Measurements from ENCODE around the gene ITGB2.
"Not testable (repeated sequence)": the region's sequence is repeated elsewhere in the genome, so short reads cannot be mapped to it uniquely, and the experiment has no call there.

Gene ITGB2

GRCh38 chr21:44926331-44927101 lies 5.8 kb upstream of the ITGB2 start:
- DNase-seq (ENCODE audit: low spot score) = peak; percentile 70

DNA sequence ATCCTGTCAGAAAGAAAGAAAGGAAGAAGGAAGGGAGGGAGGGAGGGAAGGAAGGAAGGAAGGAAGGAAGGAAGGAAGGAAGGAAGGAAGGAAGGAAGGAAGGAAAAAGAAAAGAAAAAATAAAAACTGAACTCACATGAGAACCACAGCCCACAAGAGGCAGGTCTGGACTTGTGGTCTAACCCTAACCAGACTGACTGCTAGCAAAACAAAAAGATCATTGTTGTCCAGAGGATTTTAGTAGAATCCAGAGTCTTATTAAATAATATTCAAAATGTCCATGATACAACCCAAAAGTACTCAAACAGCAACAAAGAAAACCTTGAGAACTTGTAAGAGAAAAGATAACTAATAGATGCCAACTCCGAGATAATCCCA lies 4.7 kb upstream of the ITGB2 start:
- no peak for DNase-seq (ENCODE audit: low spot score)

GRCh38 chr21:44924606-44925377 lies 4.1 kb upstream of the ITGB2 start:
- no peak for DNase-seq (ENCODE audit: low spot score)

GRCh38 chr21:44923480-44924084 lies 2.9 kb upstream of the ITGB2 start:
- DNase-seq (ENCODE audit: low spot score) = no peak

GRCh38 chr21:44921928-44922327 lies 1.2 kb upstream of the ITGB2 start:
- DNase-seq (ENCODE audit: low spot score) = no peak

GRCh38 chr21:44919913-44920693 lies 596 bp downstream of the ITGB2 start:
- no peak for DNase-seq (ENCODE audit: low spot score)

DNA sequence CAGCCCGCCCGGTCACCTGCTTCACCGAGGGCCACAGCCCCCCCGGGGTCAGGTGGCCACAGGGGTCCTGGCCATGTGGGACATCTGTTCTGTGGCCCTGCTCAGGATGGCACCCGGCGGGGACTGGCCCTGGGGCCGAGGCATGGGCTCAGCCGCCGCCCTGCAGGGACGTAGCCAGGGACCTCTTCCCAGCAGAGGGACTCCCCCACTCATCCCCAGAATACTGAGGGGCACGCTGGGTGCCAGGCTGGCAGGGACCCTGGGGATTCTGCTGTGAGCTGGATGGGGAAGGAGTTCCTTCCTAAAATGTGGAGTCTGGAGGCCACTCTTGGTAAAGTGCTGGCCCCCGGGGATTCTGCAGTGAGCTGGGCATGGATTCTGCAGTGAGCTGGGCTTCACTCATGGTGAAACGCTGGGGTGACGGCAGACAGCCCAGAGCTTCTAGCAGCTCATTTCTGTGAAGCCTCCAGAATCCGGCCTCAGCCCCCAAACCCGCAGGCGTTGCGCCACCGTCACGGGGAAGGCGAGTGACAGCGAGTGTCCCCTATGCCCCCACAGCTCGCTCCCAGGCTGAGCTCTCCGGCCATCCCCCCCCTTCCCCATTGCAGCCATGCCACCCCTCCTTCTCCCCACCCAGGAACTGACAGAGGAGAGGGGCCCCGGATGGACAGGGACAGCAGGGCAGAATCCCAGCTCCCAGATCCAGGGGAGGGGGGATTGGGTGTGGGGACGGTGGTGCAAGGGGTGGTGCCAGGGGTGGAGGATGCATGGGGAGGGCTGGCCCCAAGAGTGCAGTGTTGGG lies 1.4 kb downstream of the ITGB2 start:
- no peak for DNase-seq (ENCODE audit: low spot score)

DNA sequence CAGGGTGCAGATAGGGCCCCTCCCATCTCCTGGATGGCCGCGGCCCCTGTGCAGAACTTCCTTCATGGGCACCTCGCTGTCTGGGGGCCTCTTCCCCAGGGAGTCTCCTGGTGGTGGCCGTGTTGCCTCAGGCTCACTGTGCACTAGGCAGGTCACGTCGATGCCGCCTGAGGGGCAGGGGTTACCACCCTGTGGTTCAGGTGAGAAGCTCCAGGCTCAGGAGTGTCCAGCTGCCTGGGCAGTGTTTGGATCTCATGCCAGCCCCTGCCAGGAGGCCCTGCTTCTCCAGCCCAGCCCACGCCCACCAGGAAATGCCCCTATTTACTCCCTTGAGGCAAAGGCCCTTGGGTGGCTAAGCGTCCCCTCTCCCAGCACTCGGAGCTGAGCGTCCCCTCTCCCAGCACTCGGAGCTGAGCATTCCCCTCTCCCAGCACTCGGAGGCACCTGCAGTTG lies 2.1 kb downstream of the ITGB2 start:
- no peak for DNase-seq (ENCODE audit: low spot score)

DNA sequence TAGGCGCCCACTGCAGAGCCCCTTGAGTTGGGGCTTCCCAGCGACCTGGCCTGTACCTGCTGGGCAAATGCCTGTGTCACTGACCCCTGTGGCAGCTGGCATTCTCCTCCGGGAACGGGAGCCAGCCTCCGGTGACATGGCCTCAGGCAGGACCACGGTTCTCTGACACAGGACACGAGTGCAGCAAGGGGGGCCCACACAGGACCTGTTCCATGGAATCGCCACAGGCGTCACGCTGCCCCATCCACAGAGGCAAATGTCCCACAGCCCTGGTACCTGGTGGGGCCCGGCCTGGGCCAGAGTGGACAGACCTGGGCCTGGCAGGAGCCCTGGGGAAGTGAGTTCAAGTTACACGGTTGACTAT lies 2.6 kb downstream of the ITGB2 start:
- DNase-seq (ENCODE audit: low spot score) = no peak

- DNase-seq (ENCODE audit: low spot score) = no peak
Observed at GRCh38 chr21:44917446-44918106, 3.1 kb downstream of the ITGB2 start.

DNA sequence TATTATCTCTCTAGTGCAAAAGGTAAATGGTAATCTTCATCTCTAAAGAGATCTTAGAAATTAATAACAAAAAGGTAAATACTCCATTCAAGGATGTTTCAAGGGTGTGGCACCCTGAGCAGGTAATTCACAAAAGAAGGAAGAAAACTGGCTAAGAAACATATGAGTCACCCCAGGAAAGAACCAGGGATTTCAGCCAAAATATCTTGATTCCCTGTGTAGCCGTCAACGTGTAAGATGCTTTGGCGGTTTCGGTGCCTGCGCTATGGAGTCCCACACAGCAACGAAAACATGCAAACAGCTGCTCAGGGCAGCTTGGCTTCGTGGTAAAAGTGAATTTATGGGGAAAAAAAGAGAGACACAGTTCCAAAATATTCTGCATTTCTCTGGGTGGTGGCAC lies 3.7 kb downstream of the ITGB2 start:
- no peak for DNase-seq (ENCODE audit: low spot score)

DNA sequence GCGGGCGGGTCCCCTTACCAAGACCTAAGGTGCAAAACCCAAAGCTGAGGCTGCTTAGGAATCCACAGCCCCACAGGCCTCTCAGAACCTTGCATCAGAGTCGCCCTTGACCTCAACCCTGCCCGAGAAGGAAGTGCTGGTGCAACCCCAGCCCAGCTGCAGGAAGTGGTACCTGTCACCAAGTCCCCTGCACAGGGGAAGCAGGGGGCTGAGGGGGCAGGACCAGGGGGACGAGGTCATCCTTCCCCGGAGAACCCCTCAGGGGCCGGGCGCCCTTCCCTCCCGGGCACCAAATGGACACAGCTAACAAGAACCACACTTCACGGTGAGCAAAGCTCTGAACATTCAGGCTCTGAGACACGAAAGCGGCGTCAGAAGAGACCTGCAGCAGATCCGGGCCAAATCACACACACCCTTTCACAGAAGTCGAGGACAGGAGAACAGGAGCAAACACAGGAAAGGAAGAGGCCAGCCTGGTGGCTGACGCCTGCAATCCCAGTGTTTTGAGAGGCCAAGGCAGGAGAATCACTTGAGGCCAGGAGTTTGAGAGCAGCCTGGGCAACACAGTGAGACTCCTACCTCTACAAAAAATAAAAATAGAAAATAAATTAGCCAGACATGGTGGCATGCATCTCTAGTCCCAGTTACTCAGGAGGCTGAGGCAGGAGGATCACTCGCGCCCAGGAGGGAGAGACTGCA lies 6.4 kb downstream of the ITGB2 start:
- peak; percentile 71 for DNase-seq (ENCODE audit: low spot score)

GRCh38 chr21:44913425-44914175 lies 7.1 kb downstream of the ITGB2 start:
- no peak for DNase-seq (ENCODE audit: low spot score)

GRCh38 chr21:44912506-44913412 lies 7.9 kb downstream of the ITGB2 start:
- not testable (repeated sequence) for DNase-seq (ENCODE audit: low spot score)

- DNase-seq (ENCODE audit: low spot score) = no peak
Observed at GRCh38 chr21:44912158-44912473, 8.6 kb downstream of the ITGB2 start.

DNA sequence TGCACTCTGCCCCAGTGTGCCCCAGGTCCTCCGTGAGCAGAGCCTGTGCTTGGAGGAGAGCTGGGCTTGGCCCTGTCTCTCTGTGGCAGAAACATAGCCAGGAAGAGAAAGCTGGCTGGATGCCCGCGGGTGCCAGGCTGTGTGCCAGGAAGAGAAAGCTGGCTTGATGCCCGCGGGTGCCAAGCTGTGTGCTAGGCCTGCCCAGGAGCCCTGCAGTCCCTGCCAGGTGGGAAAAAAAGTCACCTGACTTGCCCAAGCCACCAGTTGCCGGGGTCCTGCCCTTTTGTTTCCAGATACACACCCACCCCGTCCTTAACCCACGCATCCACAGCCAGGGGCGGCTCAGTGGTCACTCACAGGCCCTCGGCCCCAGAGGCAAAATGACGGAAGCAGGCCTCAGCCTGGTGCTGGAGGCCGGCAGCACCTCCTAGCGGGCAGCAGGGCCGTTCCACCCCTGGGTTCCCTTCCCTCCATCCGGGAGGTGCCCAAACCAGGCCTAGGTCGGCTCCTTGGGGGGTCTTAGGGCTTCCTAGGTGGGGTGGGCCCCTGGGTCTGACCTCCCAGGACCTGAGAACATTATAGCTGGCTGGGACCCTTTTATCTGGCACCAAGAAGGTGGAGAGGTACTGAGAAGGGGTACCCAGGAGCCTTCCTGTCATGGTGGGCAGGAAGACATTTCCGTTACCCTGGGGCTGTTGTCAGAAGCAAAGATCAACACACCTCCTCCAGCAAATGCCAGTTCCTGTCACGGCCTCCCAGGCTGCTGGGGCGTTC lies 9.1 kb downstream of the ITGB2 start:
- peak; percentile 80 for DNase-seq (ENCODE audit: low spot score)

- DNase-seq (ENCODE audit: low spot score) = no peak
Observed at GRCh38 chr21:44911068-44911383, 9.7 kb downstream of the ITGB2 start.

Data from CD4-positive, alpha-beta T cell treated with Interleukin-6 at 100 ng/mL for 8 hours (primary cell).